Fibroblast of skin of abdomen (primary cell): ENCODE data around the gene AP5Z1.

Experiments
- DNase-seq: peaks from one replicate; pipeline ENCODE4 v3.0.0-alpha.2; 2013

The AP5Z1 gene

DNA sequence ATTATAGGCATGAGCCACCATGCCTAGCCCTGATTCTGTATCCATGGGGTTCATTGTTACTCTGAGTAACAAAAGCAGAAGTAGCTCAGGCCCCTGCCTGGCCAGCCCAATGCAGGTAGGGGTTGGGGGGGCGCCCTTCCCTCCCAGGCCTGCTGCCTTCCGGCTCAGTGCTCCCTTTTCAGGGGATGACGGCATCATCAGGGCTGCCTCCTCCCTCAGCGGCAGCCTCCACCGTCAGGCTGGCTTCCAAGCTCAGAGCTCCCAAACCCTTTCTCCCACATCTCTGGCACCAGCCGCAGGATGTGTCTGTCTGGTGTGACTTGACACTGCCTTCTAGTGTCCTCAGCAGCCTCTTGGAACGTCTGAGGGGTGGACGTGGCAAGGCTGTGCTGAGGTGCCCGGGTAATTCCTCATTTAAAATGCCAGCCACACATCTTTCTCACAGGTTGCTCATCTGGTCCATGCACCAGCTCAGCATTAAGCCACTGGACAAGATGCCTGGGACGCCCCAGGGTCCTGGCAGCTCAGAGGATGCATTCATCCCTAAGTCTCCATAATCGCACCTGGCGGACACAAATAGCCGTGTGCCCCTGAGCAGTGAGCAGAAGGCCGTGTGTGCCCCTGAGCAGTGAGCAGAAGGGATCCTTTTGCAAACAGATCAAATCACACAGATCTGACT lies 48.2 kb downstream of the AP5Z1 start:
- DNase-seq = no peak

DNA sequence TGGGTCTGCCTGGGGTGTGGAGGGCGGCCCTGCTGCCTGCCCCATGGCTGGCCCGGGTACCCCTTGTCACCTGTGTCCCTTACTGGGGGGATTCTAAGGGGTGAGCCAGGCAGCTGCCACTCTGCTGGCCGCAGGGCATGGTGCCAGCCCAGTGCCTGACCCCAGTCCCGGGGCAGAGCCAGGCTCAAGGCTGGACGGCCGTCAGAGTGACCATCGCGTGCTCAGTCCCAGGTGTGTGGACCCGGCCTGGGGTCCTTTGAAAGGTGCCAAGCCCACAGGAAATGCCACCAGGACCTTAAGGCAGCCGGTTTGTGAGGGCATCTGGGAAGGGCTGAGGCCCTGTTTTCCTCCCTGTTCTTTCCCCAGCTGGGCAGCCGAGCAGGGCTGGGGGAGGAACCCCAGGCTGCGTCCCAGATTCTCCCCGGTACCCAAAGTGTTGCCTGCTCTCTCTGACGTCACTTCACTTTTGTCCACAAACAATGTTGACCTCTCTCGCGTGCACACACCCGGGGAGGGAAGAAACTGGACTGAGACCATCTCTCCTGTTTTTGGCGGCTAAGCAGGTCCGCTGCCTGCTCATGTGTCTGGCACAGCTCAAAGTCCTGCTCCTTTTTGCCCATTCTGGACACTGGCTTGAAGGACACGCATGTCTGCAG lies 48.8 kb downstream of the AP5Z1 start:
- DNase-seq = no peak

DNA sequence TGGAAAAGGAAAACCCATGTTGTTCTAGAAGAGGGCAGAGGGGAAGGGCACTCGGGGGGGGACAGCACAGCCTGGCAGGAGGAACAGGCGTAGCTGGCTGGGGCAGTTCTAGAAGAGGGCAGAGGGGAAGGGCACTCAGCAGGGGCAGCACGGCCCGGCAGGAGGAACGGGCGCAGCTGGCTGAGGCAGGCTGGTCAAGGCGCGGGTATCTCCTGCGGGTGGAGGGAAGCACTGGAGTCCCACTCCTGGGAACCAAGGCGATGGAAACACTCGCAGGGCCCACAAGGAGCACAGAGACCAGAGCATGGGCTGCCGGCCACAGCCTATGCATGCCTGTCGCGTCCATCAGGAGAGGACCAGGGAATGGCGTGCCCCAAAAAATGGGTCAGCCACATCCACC lies 49.7 kb downstream of the AP5Z1 start:
- DNase-seq = no peak

DNA sequence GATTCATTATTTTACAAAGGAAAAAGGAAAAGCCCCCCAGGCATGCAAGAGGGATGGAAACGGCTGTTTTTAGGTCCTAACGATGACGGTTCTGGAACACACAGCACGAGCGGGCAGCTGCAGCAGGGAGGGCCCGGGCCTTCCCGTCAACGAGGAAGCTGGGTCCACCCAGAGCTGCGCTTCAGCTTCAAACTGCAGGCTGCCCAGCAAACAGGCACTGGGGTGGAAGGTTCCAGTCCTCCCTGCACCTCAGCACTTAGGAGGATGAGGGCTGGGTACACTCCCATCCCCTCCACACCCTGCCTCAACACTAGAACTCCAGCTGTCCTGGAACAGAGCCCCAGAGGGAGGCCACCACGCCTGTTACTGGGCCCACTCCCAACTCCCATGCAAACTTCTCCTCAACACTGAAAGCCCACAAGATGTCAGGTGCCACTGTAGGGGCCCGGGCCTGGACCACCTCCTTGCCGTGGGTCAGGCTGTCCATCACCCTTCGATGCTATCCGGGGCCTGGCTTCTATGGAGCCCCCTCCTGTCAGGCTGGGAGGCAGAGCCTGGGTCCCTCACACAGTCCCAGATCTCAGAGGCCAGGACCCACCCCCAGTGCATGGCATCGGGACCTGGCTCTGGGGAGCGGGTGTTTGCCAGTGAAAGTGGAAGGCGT lies 53.4 kb downstream of the AP5Z1 start:
- no peak for DNase-seq

DNA sequence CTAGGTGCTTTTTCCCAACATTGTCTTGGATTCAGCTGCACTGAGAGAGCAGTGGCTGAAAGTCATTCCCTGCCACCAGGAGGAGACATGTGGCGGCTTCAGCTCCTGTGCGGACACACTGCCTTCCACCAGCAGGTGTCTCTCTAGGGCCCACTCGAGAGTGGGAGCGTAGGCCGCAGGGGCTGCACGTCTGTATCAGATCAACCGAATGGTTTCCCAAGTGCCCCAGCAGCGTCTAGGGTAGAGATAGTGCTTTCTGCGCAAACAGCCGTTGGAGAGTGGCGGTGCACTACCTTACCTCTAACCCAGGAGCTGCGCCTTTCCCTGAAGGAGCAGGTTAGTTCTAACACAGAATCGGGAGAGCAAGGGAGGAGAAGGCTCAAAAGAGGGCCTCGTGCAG lies 54.8 kb downstream of the AP5Z1 start:
- DNase-seq = peak; percentile 53

DNA sequence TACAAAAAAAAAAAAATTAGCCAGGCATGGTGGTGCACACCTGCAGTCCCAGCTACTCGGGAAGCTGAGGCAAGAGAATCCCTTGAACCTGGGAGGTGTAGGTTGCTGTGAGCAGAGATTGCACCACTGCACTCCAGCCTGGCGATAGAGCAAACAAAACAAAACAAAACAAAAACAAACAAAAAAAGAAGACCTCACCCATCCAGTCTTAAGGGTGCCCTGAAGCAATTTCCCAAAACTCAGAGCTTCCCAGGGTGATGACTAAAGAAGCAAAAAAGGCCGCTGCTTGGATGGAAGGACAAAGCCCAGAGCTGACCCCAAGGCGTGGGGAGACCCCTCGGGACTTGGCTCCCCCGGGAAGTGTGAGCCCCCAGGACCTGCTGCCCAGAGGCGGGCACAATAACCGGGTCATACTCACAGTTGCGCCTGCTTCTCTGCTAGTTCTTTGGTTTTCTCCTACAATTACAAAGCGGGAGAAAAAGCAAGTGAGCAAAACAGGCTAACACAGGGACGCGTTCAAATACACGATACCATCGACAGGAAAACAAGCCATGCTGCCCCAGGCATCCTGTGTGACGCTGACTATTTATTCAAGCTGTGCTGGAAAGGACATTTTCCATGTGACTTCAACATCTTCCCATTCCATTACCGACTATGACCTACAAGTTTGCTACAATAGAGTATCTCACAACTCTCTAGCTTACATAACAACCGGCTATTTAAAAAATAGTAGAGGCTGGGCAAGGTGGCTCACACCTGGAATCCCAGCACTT lies 56.5 kb downstream of the AP5Z1 start:
- no peak for DNase-seq

DNA sequence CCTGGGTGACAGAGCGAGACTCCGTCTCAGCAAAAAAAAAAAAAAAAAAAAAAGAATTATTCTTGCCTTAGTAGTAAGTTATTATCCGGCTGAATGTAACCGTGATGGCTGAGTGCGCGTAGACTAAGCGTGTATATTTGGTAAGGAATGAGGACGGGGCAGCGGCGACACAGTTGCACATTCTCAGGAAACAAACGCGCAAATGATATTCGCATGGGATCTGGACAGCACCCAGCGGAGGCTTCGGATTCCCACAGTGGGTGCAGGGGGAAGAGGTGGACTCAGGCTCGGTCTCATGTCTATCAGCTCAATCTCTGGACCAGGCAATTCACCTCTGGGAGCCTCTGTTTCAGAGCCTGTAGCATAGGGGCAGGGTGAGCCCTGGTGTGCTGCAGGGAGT lies 57.3 kb downstream of the AP5Z1 start:
- no peak for DNase-seq

DNA sequence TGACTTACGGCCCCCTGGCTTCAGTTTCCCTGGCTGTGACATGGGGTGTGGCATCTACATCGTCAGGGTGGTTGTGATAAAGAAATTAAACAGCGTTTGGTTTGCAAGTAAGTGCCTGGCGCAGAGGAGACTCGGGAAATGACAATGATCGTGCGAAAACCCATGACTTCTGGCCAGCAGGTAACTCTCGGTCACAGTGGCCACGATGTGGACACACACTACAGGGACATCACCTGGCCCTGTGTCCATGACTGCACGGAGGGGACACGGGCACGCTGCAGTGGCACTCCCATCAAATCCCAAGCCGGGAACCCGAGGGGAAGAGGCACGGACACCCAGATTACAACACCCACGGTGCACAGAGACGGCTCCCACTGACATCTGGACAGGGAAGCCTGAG lies 57.8 kb downstream of the AP5Z1 start:
- DNase-seq = no peak

DNA sequence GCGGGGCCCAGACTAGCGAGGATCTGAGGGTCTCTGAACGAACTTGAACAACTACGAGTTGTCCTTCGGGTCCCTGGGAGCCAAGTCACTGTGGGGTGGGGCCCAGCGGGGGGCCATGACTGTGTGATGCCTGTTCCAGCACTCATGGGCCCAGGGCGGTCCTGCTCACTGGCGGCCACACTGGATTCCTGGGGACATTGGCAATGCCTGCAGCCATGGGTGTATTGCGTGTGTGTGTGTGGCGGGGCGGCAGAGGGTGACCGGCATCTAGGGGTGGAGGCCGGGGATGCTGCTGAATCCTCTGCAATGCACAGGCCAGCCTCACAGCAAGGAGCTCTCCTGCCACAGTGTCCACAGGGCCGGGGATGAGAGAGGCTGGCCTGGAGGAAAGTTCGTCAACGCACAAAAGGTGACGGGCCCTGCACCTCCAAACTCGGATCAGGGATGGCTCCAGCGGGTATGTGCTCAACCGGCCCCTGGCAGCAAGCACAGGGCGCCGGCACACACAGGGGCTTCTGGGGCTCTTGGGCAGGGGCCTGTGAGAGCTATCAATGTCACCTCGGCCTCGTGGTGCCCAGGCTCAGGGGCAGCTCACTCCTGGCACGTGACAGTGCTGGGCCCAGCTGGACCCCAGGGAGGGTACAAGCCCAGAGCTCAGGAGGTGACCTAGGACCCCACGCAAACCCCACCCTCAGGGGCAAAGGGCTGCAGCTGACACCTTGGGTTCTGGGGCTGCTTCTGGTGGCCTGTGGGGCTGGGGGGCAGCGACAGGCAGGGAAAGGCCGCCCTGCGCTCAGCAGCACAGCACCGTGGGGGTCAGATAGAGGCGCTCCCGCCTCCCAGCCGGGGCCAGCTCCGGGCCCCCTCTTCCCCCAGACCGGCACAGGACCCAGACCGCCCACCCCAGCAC lies 58.5 kb downstream of the AP5Z1 start:
- no peak for DNase-seq

DNA sequence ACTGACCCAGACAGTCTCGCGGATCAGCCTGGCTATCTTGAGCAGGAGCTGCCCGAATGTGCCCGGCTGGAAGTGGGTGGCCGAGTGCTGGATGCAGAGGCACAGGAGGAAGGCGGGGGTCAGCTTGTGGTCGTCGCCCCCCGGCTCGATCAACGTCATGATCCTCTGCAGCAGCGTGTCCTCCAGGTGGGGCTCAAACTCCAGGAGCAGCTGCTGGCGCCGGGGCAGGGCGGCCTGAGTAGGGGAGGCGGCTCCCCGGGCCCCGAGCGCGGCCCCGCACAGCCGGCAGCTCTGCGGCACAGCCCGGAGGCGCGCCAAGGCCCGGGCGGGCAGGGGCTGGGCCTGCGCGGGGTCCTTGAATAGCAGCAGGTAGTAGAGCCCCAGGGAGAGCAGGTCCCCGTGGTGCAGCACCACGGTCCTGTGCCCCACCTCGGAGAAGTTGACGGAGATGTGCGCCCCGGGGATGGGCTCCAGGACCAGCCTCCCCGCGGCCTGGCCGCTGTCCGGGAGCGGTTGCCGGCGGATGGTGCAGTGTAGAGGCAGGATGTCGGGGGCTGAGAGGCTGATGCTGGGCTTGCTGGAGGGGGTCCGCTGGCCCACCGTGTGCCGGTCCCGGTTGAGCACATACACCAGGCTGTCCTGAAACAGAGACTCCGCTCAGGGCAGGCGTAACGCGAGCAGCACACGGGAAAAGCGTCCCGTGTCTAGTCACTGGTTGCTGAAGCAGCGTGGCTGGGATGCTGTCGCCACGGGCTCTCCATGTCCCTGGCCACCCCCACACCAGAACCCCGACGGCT lies 59.4 kb downstream of the AP5Z1 start:
- no peak for DNase-seq

DNA sequence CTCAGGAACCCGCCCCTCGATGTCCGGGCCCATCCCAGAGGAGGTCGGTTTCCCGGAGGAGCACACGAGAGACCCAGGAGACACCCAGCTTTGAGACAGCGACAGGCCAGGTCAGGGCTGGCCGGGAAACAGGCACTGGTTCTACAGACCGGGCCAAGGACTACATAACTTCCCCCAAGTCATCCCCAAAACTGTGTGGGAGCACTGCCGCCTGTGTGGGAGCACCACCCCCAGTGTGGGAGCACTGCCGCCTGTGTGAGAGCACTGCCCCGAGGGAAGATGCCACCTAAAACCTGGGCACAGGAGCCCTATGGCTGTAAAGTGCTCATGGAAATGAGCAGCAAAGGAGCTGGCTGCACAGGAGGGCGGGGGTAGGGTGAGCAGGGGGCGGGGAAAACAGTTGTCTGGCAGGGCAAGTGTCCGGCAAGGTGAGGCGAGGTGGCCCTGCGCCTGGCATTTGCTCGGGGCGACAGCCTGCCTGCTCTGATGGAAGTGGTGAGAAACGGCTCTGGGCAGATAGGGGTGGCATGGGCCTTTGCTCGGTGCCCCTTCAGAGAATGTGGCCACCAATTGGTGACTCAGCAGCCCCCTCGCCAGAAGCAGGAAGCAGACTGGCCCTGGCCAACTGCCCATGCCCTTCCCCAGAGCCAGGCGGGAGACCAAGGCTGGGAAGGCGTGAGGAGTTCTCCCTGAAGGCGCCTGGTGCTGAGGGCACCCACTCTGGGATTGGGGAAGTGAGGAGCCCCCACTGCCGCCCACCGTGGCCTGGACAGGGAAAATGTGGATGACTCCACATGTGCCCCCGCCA lies 60.2 kb downstream of the AP5Z1 start:
- no peak for DNase-seq

DNA sequence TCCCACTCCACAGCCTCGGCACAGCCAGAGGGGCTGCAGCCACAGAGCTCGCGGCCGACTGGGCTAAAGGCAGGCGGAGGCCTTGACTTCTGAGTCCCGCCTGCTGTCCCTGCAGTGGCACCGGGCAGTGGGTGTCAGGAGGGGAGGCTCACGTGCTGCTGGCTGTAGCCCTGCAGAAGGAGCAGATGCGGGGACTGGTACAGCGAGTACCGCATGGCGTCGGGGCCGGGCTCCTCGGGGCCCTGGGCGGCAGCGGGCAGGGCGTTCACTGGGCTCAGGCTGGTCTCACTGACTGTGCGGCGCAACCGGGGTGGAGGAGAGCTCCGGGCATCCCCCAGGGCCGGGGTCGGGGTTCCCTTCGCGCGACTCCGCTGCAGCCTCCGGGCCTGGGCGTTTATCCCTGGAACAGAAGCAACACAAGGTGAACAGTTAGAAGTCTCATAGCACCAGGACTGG lies 60.8 kb downstream of the AP5Z1 start:
- no peak for DNase-seq

DNA sequence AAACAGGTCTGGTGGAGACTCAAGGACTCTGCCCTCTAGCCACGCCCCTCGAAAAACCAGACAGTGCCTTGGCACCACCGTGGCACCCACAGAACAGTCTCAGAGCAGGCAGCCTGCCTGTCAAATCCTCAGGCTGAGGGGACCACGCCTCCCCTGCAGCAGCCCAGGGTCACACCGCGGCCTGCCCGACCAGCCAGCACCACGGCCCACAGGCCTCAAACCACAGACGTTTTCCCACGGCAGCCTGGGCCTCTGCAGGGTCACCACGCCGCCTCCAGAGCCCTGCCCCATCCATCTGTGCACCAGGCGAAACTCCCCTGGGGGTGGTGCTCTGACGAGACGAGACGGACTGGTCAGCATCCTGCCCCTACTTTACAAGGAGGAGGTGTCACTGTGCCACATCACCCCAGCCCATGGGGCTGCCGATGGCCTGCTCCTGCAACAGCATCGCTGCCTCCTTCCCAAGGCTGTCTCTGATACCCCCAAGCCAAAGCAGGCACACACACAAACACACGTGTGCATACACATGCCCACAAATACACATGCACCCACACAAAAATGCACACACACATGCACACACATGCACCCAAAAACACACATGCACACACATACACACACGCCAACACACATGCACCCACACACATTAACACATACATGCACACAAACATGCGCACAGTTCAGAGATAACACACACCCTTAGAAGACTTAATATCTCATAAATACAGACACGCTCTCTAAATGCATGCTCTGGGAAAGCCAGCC lies 61.8 kb downstream of the AP5Z1 start:
- no peak for DNase-seq

DNA sequence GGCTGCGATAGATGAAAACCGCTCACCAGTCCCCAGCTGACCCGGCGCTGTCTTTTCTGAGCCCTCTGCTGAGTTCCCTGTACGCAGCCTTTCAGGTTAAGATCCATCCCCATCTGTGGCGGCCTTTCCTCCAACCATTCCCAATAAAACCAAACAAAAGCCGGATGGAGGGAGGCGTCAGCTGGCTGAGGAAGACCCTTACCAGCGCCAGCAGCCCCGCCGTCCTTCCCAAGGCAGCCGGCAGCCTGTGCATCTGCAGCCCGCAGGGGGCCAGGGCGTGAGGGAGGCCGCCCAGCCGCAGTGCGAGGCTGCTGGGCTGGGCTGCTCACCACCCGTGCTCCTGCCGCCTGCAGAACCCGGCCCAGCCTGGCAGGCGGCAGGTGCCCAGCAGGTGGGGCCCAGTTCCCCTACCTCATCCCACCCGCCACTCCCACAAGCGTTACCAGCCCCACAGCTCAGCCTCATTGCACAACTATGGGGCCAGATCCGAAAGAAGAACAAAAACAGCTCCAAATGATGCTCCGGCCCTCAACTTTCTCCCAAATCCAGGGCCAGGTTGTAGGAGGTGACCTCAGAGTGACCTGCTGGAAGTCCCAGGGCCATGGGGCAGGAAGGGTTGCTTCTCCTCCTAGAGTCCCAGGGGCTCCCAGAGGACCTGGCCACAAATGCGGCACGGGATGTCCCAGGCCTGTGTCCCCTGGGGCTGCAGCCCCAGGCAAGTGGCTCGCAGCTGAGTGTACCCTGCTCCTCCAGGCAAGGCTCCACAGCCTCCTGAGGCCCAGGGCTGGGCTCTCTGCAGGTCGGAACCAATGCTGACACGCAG lies 62.6 kb downstream of the AP5Z1 start:
- no peak for DNase-seq

DNA sequence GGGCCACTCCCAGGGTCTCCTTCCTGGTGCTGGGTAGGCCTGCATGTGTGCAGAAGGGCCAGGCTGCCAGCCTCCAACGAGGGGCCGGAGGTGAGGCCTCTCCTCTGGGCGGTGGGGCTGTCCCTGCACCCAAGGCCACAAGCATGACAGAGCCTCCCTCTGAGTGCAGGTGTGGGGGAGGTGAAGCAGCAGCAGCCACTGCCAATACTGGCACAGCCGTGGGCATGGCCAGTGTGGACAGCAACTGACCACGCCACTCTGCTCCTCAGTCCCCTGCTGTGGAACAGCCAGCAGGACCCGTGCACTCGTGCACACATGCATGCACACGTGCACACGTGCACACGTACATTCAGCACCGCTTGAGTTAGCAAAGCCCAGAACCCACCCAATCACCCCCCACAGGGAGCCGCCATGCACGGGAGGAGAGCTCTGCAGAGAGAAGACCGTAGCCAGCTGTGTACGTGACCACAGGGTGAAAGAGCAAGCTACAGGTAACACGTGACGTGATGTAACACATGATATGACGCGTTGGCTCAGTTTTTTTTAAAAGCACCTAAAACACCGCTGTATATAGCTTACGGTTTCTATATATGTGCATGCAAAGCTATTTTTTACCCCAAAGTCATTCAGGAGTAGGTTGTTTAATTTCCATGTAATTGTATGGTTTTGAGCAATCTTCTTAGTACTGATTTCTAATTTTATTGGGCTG lies 63.4 kb downstream of the AP5Z1 start:
- no peak for DNase-seq

DNA sequence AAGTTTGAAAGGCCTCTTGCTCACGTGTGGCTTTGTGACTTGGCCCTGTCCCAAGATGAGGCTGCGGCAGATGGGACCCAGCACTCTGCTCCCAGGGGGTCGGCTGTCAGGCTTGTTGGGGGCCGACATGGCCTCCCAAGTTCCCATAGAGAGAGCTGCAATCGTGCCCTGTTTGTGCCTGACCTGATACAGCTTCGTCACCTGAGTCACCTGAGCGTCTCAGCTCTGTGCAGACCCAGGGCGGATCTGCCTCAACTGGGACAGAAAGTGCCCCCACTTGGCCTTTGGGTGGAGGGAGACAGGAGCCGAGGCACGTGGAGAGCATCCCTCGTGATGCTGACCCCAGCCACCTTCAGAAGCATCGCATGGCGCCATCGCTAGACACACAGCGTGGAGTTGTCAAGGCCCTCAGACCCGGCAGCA lies 64.7 kb downstream of the AP5Z1 start:
- DNase-seq = no peak
